ENCODE data around the gene ANKMY1. TPM values are rescaled to one million over a fixed set of nuclear protein-coding genes. Genes with fewer than 3 reads are reported as not detected.

Gene ANKMY1
- total and polyA plus RNA-seq, 2 experiments from 2014 or later: 5.1 to 10.1 TPM

- DNase-seq: peak; percentile 37
- in situ Hi-C loops (cut with MboI): no loop called here
- Histone ChIP-seq H3K4me3 (peak overlapping the region; percentile 63), H2AFZ (peak overlapping the region; percentile 79), H3K79me2 (ENCODE audit: insufficient read depth) (no peaks in the 10 kb centered on the region), H3K9me3 (ENCODE audit: low read depth) (no peaks in the 10 kb centered on the region), H3K9me2 (ENCODE audit: insufficient read depth) (no peaks in the 10 kb centered on the region), H3F3A (ENCODE audit: insufficient read depth) (no peaks in the 10 kb centered on the region), H3K4me2 (ENCODE audit: unreplicated experiment) (peak overlapping the region; percentile 76), H3K9ac (peak overlapping the region; percentile 56), H3K4me1 (ENCODE audit: insufficient read depth) (peaks cover 7% of the 10 kb centered on the region; the same call in 1 of the 2 replicates), H3K27me3 (replicated peaks; ENCODE audit: insufficient read depth) (no peaks in the 10 kb centered on the region), H4K20me1 (ENCODE audit: insufficient read depth) (no peaks in the 10 kb centered on the region), H3K27ac (no peak overlapping the region), H3K36me3 (ENCODE audit: low read depth) (no peaks in the 10 kb centered on the region)
- no peak for TF ChIP-seq EZH2phosphoT487 (IDR thresholded peaks at IDR 0.05; ENCODE audit: insufficient read depth, low read depth)
- TF ChIP-seq EZH2 (IDR thresholded peaks at IDR 0.05; ENCODE audit: insufficient read depth, poor library complexity, severe bottlenecking): no peak
- WGBS, 2 experiments (ENCODE audit: low coverage in 1 of 2, low lambda C conversion rate in 2 of 2, missing lambda C conversion rate in 2 of 2): 18 to 21% methylated on average over 47 to 52 of the region's 52 CpGs
These were observed 37.4 kb downstream of the ANKMY1 start for GRCh38 chr2:240520130-240520973.

GRCh38 chr2:240519396-240520129 is 38.2 kb downstream of the ANKMY1 start:
- Histone ChIP-seq H3K9me3 (ENCODE audit: low read depth) (no peaks in the 10 kb centered on the region), H3K4me2 (ENCODE audit: unreplicated experiment) (peak overlapping the region; percentile 76), H3K27me3 (replicated peaks; ENCODE audit: insufficient read depth) (no peaks in the 10 kb centered on the region), H3K4me3 (peak overlapping the region; percentile 63), H3K79me2 (ENCODE audit: insufficient read depth) (no peaks in the 10 kb centered on the region), H3K4me1 (ENCODE audit: insufficient read depth) (peaks cover 7% of the 10 kb centered on the region; the same call in 1 of the 2 replicates), H3K9me2 (ENCODE audit: insufficient read depth) (no peaks in the 10 kb centered on the region), H4K20me1 (ENCODE audit: insufficient read depth) (no peaks in the 10 kb centered on the region), H3F3A (ENCODE audit: insufficient read depth) (no peaks in the 10 kb centered on the region), H3K36me3 (ENCODE audit: low read depth) (no peaks in the 10 kb centered on the region), H3K9ac (peak overlapping the region; percentile 56), H2AFZ (peak overlapping the region; percentile 79), H3K27ac (peak overlapping the region; percentile 36)
- 1 to 2% methylated on average over 25 of the region's 25 CpGs for WGBS, 2 experiments (ENCODE audit: low coverage in 1 of 2, low lambda C conversion rate in 2 of 2, missing lambda C conversion rate in 2 of 2)
- TF ChIP-seq EZH2phosphoT487 (IDR thresholded peaks at IDR 0.05; ENCODE audit: insufficient read depth, low read depth) (no peak), EZH2 (IDR thresholded peaks at IDR 0.05; ENCODE audit: insufficient read depth, poor library complexity, severe bottlenecking) (no peak)
- peak; percentile 86 for DNase-seq
- in situ Hi-C loops (cut with MboI): no loop called here

DNA sequence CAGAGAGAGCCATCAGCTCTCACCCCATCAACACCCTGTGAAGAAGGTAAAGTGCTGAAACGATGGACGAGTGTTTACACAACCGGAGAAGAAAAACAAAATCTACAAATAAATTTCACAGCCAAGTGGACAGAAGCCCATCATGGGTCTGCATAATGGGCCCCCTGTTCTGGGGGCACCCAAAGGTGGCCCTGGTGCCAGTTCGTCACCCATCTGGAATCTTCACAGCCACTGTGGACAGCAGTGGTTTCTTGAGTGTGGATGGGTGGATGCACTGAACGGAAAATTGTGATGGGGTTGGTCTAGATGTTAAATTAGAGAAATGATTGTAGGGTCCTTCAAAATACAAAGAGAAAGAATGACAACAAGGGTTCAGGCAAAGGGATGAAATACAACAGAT is 38.8 kb downstream of the ANKMY1 start:
- H3K27me3 ChIP-seq (replicated peaks; ENCODE audit: insufficient read depth): no peaks in the 10 kb centered on the region
- TF ChIP-seq EZH2phosphoT487 (IDR thresholded peaks at IDR 0.05; ENCODE audit: insufficient read depth, low read depth): no peak
- no peak for TF ChIP-seq EZH2 (IDR thresholded peaks at IDR 0.05; ENCODE audit: insufficient read depth, poor library complexity, severe bottlenecking)
- H3K9me2 ChIP-seq (ENCODE audit: insufficient read depth): no peaks in the 10 kb centered on the region
- H3K9me3 ChIP-seq (ENCODE audit: low read depth): no peaks in the 10 kb centered on the region
- peak overlapping the region; percentile 79; the same call in 1 of the 2 replicates for H2AFZ ChIP-seq
- H3K36me3 ChIP-seq (ENCODE audit: low read depth): no peaks in the 10 kb centered on the region
- peak overlapping the region; percentile 56 for H3K9ac ChIP-seq
- no peaks in the 10 kb centered on the region for H3K79me2 ChIP-seq (ENCODE audit: insufficient read depth)
- DNase-seq: no peak
- no peaks in the 10 kb centered on the region for H3F3A ChIP-seq (ENCODE audit: insufficient read depth)
- no peaks in the 10 kb centered on the region for H4K20me1 ChIP-seq (ENCODE audit: insufficient read depth)
- H3K4me2 ChIP-seq (ENCODE audit: unreplicated experiment): peak overlapping the region; percentile 76
- peak overlapping the region; percentile 63 for H3K4me3 ChIP-seq
- in situ Hi-C loops (cut with MboI): no loop called here
- 88% methylated on average over 5 of the region's 5 CpGs for WGBS, 2 experiments (ENCODE audit: low coverage in 1 of 2, low lambda C conversion rate in 2 of 2, missing lambda C conversion rate in 2 of 2)
- H3K27ac ChIP-seq: no peak overlapping the region
- peaks cover 10% of the 10 kb centered on the region for H3K4me1 ChIP-seq (ENCODE audit: insufficient read depth)

DNA sequence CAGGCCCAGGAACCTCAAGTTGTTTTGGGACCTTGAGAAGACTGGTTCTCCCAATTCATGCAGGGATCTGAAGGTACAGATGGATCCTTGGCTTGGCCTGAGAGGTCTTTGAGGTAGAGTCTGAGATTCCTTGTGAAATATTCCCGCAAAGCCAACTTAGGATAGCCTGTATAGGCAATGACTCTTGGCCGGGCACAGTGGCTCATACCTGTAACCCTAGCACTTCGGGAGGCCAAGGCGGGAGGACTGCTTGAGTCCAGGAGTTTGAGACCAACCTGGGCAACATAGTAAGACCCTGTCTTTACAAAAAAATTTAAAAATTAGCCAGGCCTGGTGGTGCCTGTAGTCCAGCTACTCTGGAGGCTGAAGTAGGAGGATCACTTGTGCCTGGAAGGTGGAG is 40.4 kb downstream of the ANKMY1 start:
- peaks cover 11% of the 10 kb centered on the region for H3K4me1 ChIP-seq (ENCODE audit: insufficient read depth)
- no peak overlapping the region for H2AFZ ChIP-seq
- in situ Hi-C loops (cut with MboI): no loop called here
- no peaks in the 10 kb centered on the region for H3K9me2 ChIP-seq (ENCODE audit: insufficient read depth)
- no peak overlapping the region for H3K9ac ChIP-seq
- no peaks in the 10 kb centered on the region for H3K27me3 ChIP-seq (replicated peaks; ENCODE audit: insufficient read depth)
- WGBS, 2 experiments (ENCODE audit: low coverage in 1 of 2, low lambda C conversion rate in 2 of 2, missing lambda C conversion rate in 2 of 2): 96% methylated on average over 4 of the region's 4 CpGs
- H3F3A ChIP-seq (ENCODE audit: insufficient read depth): no peaks in the 10 kb centered on the region
- no peaks in the 10 kb centered on the region for H4K20me1 ChIP-seq (ENCODE audit: insufficient read depth)
- no peaks in the 10 kb centered on the region for H3K9me3 ChIP-seq (ENCODE audit: low read depth)
- no peaks in the 10 kb centered on the region for H3K36me3 ChIP-seq (ENCODE audit: low read depth)
- no peak for DNase-seq
- no peak overlapping the region for H3K4me2 ChIP-seq (ENCODE audit: unreplicated experiment)
- no peak overlapping the region for H3K4me3 ChIP-seq
- H3K79me2 ChIP-seq (ENCODE audit: insufficient read depth): no peaks in the 10 kb centered on the region
- TF ChIP-seq EZH2 (IDR thresholded peaks at IDR 0.05; ENCODE audit: insufficient read depth, poor library complexity, severe bottlenecking): no peak
- TF ChIP-seq EZH2phosphoT487 (IDR thresholded peaks at IDR 0.05; ENCODE audit: insufficient read depth, low read depth): no peak
- H3K27ac ChIP-seq: no peak overlapping the region
